GM23338 (cell line): ENCODE measurements around the gene GGA1. TPM values are rescaled to one million over a fixed set of nuclear protein-coding genes. Genes with fewer than 3 reads are reported as not detected.

ENCODE experiments used
- ATAC-seq: fragments of 200-7000 bp; cut with Tn5 transposase; 3 replicates; pipeline ENCODE4 v1.9.1; 2020
- DNase-seq: peaks from one replicate; pipeline ENCODE4 v3.0.0-alpha.2; 2015; ENCODE audit warnings: low spot score
- H2AFZ ChIP-seq: fragments of 200-600 bp; sonication (generic); 2 replicates; pipeline ENCODE4 v1.8.0; 2016; ENCODE audit warnings: antibody characterized with exemption, mild to moderate bottlenecking, moderate library complexity
- H3F3A ChIP-seq: fragments of 200-600 bp; sonication (generic); replicated peaks from 2 replicates; pipeline ENCODE4 v1.8.0; 2017; ENCODE audit warnings: antibody characterized with exemption, mixed run types, low read depth
- H3K27ac ChIP-seq: fragments of 200-600 bp; sonication (generic); 2 replicates; pipeline ENCODE4 v1.6.1; 2016; ENCODE audit warnings: low read depth
- H3K27me3 ChIP-seq: fragments of 200-600 bp; sonication (generic); 2 replicates; pipeline ENCODE4 v1.8.0; 2016; ENCODE audit warnings: mild to moderate bottlenecking, mixed run types, moderate library complexity; ENCODE audit not compliant: insufficient read depth
- H3K36me3 ChIP-seq: fragments of 200-600 bp; sonication (generic); 2 replicates; pipeline ENCODE4 v1.8.0; 2016; ENCODE audit warnings: mild to moderate bottlenecking; ENCODE audit not compliant: insufficient read depth
- H3K4me1 ChIP-seq: fragments of 200-600 bp; sonication (generic); 2 replicates; pipeline ENCODE4 v1.8.0; 2016; ENCODE audit warnings: mild to moderate bottlenecking, moderate library complexity; ENCODE audit not compliant: insufficient read depth
- H3K4me2 ChIP-seq: fragments of 200-600 bp; sonication (generic); 2 replicates; pipeline ENCODE4 v1.7.1; 2017; ENCODE audit warnings: mixed run types
- H3K4me3 ChIP-seq: fragments of 200-600 bp; sonication (generic); 2 replicates; pipeline ENCODE4 v1.6.1; 2016; ENCODE audit warnings: mixed run types
- H3K79me2 ChIP-seq: fragments of 200-600 bp; sonication (generic); replicated peaks from 2 replicates; pipeline ENCODE4 v1.8.0; 2017; ENCODE audit warnings: mild to moderate bottlenecking; ENCODE audit not compliant: insufficient read depth
- H3K9me2 ChIP-seq: fragments of 200-600 bp; sonication (generic); 2 replicates; pipeline ENCODE4 v1.8.0; 2017; ENCODE audit not compliant: insufficient read depth
- H4K20me1 ChIP-seq: fragments of 200-600 bp; sonication (generic); replicated peaks from 2 replicates; pipeline ENCODE4 v1.8.0; 2017; ENCODE audit warnings: mild to moderate bottlenecking; ENCODE audit not compliant: insufficient read depth
- H3K27ac Mint-ChIP-seq: 2 replicates; pipeline ENCODE4 v1.8.0; 2020; ENCODE audit warnings: inconsistent platforms, mild to moderate bottlenecking, moderate library complexity, mixed read lengths
- H3K27me3 Mint-ChIP-seq: 3 replicates; pipeline ENCODE4 v1.8.0; 2022; ENCODE audit warnings: low read depth, mild to moderate bottlenecking, moderate library complexity, mixed read lengths, inconsistent platforms; ENCODE audit not compliant: insufficient read depth, poor library complexity
- H3K36me3 Mint-ChIP-seq: 3 replicates; pipeline ENCODE4 v1.8.0; 2021; ENCODE audit warnings: low read depth, mild to moderate bottlenecking, inconsistent platforms, moderate library complexity, mixed read lengths
- H3K4me1 Mint-ChIP-seq: 3 replicates; pipeline ENCODE4 v1.8.0; 2020; ENCODE audit warnings: mild to moderate bottlenecking, inconsistent platforms, mixed read lengths
- H3K4me3 Mint-ChIP-seq: 3 replicates; pipeline ENCODE4 v1.8.0; 2021; ENCODE audit warnings: moderate library complexity, mild to moderate bottlenecking, inconsistent platforms, mixed read lengths
- H3K9me3 Mint-ChIP-seq: 3 replicates; pipeline ENCODE4 v1.8.0; 2020; ENCODE audit warnings: moderate library complexity, mild to moderate bottlenecking, inconsistent platforms, mixed read lengths
- CTCF ChIP-seq, 2 experiments: fragments of 200-600 bp in 1 of 2; sonication (generic) in 1 of 2; conservative IDR thresholded peaks; 2 replicates each; pipeline versions ENCODE4 v1.5.1 to v1.6.1; 2016 to 2017; ENCODE audit warnings: antibody characterized with exemption in 2 of 2, low read depth in 2 of 2, mild to moderate bottlenecking in 2 of 2, moderate library complexity in 1 of 2
- EZH2 ChIP-seq: fragments of 200-600 bp; sonication (generic); IDR thresholded peaks from one replicate; pipeline ENCODE4 v1.8.0; 2017; ENCODE audit warnings: antibody characterized with exemption, mild to moderate bottlenecking, low read depth; ENCODE audit not compliant: unreplicated experiment
- EZH2phosphoT487 ChIP-seq: fragments of 200-600 bp; sonication (generic); IDR thresholded peaks from one replicate; pipeline ENCODE4 v1.8.1; 2018; ENCODE audit warnings: antibody characterized with exemption; ENCODE audit not compliant: unreplicated experiment
- JUNB ChIP-seq: IDR thresholded peaks from one replicate; pipeline ENCODE4 v1.6.1; 2016; ENCODE audit warnings: antibody characterized with exemption; ENCODE audit not compliant: unreplicated experiment
- NANOG ChIP-seq: IDR thresholded peaks from 2 replicates; pipeline ENCODE4 v1.6.1; 2016; ENCODE audit warnings: antibody characterized with exemption, borderline replicate concordance
- POLR2AphosphoS5 ChIP-seq: IDR thresholded peaks from 2 replicates; pipeline ENCODE4 v1.6.1; 2016; ENCODE audit warnings: antibody characterized with exemption, low read depth
- ZNF114 ChIP-seq: fragments of 250-450 bp; sonication (Bioruptor Pico); IDR thresholded peaks from 2 replicates; pipeline ENCODE4 v1.5.0; 2020; ENCODE audit warnings: mild to moderate bottlenecking, moderate library complexity
- ZNF331 ChIP-seq: fragments of 250-450 bp; sonication (Bioruptor Pico); IDR thresholded peaks from 2 replicates; pipeline ENCODE4 v1.5.0; 2020; ENCODE audit warnings: low read depth, mild to moderate bottlenecking, moderate library complexity
- ZNF462 ChIP-seq: fragments of 250-450 bp; sonication (Bioruptor Pico); IDR thresholded peaks from 2 replicates; pipeline ENCODE4 v1.5.0; 2020; ENCODE audit warnings: mild to moderate bottlenecking, moderate library complexity
- polyA plus RNA-seq: library from polyadenylated mRNA; unstranded; fragments of >200 nt; fragmentation: Nextera tagmentation; extraction: Ambion mirVana; gene quantifications from 2 replicates; pipeline ENCODE4 v1.2.1, GENCODE V29; 2016
- total RNA-seq: library from RNA; depleted of rRNA; stranded (reverse); fragments of >200 nt; shearing (Covaris generic); gene quantifications from 2 replicates; pipeline ENCODE4 v1.2.3, GENCODE V29; 2014

The GGA1 gene
- total and polyA plus RNA-seq, 2 experiments from 2014 or later = 36.9 to 57.1 TPM

- Histone ChIP-seq H3K9me2 (no peaks in the 10 kb centered on the region), H4K20me1 (no peaks in the 10 kb centered on the region), H3K27me3 (peaks cover 44% of the 10 kb centered on the region), H3K4me3 (peak overlapping the region; percentile 64; the same call in 1 of the 2 replicates), H3K79me2 (peaks cover 17% of the 10 kb centered on the region), H3K4me1 (peaks cover 29% of the 10 kb centered on the region), H3K36me3 (no peaks in the 10 kb centered on the region), H3K27ac (no peak overlapping the region), H3F3A (peaks cover 14% of the 10 kb centered on the region), H2AFZ (peak overlapping the region; percentile 69; the same call in 1 of the 2 replicates), H3K4me2 (peak overlapping the region; percentile 96; the same call in 1 of the 2 replicates)
- DNase-seq (no peak), ATAC-seq (no peak)
- H3K9me3 Mint-ChIP-seq = no peaks in the 10 kb centered on the region; the same call in 1 of the 3 replicates
- H3K27me3 Mint-ChIP-seq = peaks cover 39% of the 10 kb centered on the region
- peak overlapping the region; percentile 89; the same call in 1 of the 2 replicates for H3K27ac Mint-ChIP-seq
- H3K36me3 Mint-ChIP-seq = peaks cover 8% of the 10 kb centered on the region
- H3K4me1 Mint-ChIP-seq = peaks cover 42% of the 10 kb centered on the region
- TF ChIP-seq POLR2AphosphoS5 (no peak), CTCF (conservative IDR thresholded peaks at IDR 0.05; ENCODE audit: low read depth in 2 of 2) (no peak), JUNB (no peak), EZH2 (no peak)
- peak overlapping the region; percentile 76 for H3K4me3 Mint-ChIP-seq
These were observed 46.4 kb upstream of the GGA1 start for GRCh38 chr22:37562049-37562875.

GRCh38 chr22:37563153-37564081, 45.2 kb upstream of the GGA1 start:
- Histone ChIP-seq H3K79me2 (peaks cover 17% of the 10 kb centered on the region), H3K36me3 (no peaks in the 10 kb centered on the region), H3K4me1 (peaks cover 28% of the 10 kb centered on the region), H3K4me2 (peak overlapping the region; percentile 22), H3K9me2 (no peaks in the 10 kb centered on the region), H2AFZ (no peak overlapping the region), H3F3A (peaks cover 9% of the 10 kb centered on the region; the same call in 1 of the 2 replicates), H4K20me1 (no peaks in the 10 kb centered on the region), H3K4me3 (no peak overlapping the region), H3K27ac (0 out of 2 replicates have a peak overlapping the region, but pooled peaks have one; percentile 30), H3K27me3 (peaks cover 32% of the 10 kb centered on the region)
- H3K4me1 Mint-ChIP-seq = peaks cover 45% of the 10 kb centered on the region
- H3K36me3 Mint-ChIP-seq = peaks cover 14% of the 10 kb centered on the region
- H3K27ac Mint-ChIP-seq = no peak overlapping the region
- peaks cover 38% of the 10 kb centered on the region for H3K27me3 Mint-ChIP-seq
- H3K9me3 Mint-ChIP-seq = no peaks in the 10 kb centered on the region; the same call in 2 of the 3 replicates
- ATAC-seq = no peak; the same call in 2 of the 3 replicates
- peak; percentile 55 for DNase-seq
- H3K4me3 Mint-ChIP-seq = no peak overlapping the region; the same call in 2 of the 3 replicates
- no peak for TF ChIP-seq ZNF331 (CRISPR knock-in tag)
- no peak for TF ChIP-seq ZNF462 (CRISPR knock-in tag)
- no peak for TF ChIP-seq EZH2
- no peak for TF ChIP-seq NANOG
- TF ChIP-seq EZH2phosphoT487 = no peak
- no peak for TF ChIP-seq ZNF114
- no peak for TF ChIP-seq POLR2AphosphoS5
